OCI-LY7 (cell line): ENCODE results near the gene HLA-A.

ENCODE experiments used
- CTCF ChIP-seq: fragments of 200-600 bp; sonication (generic); conservative IDR thresholded peaks from 2 replicates; pipeline ENCODE4 v1.5.1; 2014; ENCODE audit warnings: mild to moderate bottlenecking, antibody characterized with exemption, low read length, moderate library complexity, mixed read lengths
- EZH2phosphoT487 ChIP-seq: fragments of 200-600 bp; sonication (generic); IDR thresholded peaks from 2 replicates; pipeline ENCODE4 v1.6.1; 2018; ENCODE audit warnings: low read depth, borderline replicate concordance, mild to moderate bottlenecking, mixed run types, antibody characterized with exemption, low read length, moderate library complexity, mixed read lengths

- TF ChIP-seq CTCF (no peak), EZH2phosphoT487 (no peak)
These were observed 9.6 kb downstream of the HLA-A start for GRCh38 chr6:29951882-29952281.
